ENCODE measurements around the gene ATRN.

Gene ATRN

DNA sequence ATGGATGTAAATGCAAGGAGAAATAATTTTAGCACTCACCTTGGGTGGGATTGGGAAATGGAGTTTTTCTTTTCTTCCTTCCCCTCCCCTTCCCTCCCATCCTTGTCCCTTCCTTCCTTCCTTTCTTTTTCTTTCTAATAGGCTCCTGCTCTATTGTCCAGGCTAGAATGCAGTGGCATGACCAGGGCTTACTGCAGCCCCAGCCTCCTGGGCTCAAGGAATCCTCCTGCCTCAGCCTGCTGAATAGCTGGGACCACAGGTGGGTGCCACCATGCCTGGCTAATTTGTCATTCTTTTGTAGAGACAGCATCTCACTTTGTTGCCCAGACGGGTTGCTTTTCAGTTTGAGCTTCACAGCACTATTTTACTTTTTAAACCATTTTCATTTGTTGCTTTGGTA lies 21.5 kb upstream of the ATRN start:
- Histone ChIP-seq H3K14ac (ENCODE audit: low read length) (no peak overlapping the region), H2BK12ac (ENCODE audit: low read length) (no peak overlapping the region), H3K79me1 (ENCODE audit: low read length) (no peaks in the 10 kb centered on the region), H3K4me1 (ENCODE audit: control insufficient read depth in 1 of 2, insufficient read depth in 2 of 2, low read length in 2 of 2) (no peaks in the 10 kb centered on the region), H3K4me2 (ENCODE audit: low read length) (no peak overlapping the region), H3K4me3 (ENCODE audit: low read depth, low read length) (no peak overlapping the region), H3K27me3 (ENCODE audit: insufficient read depth, low read length) (no peaks in the 10 kb centered on the region), H2BK120ac (ENCODE audit: insufficient read depth, low read length, poor library complexity) (no peak overlapping the region), H2AK5ac (ENCODE audit: low read length) (no peak overlapping the region), H4K91ac (ENCODE audit: low read depth, low read length) (no peak overlapping the region), H3K9ac (ENCODE audit: low read length) (no peak overlapping the region), H2BK5ac (ENCODE audit: low read depth, low read length, poor library complexity) (no peak overlapping the region), H3K4ac (ENCODE audit: low read depth, low read length) (no peak overlapping the region), H3K9me3 (ENCODE audit: insufficient read depth, low read depth, low read length) (no peaks in the 10 kb centered on the region), H3K18ac (ENCODE audit: low read length) (no peak overlapping the region), H4K12ac (ENCODE audit: low read depth, low read length) (no peak overlapping the region), H3K36me3 (ENCODE audit: control insufficient read depth in 1 of 2, insufficient read depth in 2 of 2, low read length in 2 of 2) (no peaks in the 10 kb centered on the region), H3K27ac (ENCODE audit: low read depth, low read length) (no peak overlapping the region), H4K8ac (ENCODE audit: low read depth, low read length) (no peak overlapping the region), H2AFZ (ENCODE audit: insufficient read depth, low read length, poor library complexity) (no peak overlapping the region), H3K79me2 (ENCODE audit: control insufficient read depth, insufficient read depth, low read length, poor library complexity) (no peaks in the 10 kb centered on the region), H3K23ac (ENCODE audit: low read length) (no peak overlapping the region)
- WGBS (ENCODE audit: extremely low coverage, insufficient coverage, insufficient read length): no CpG with 5 or more reads among the region's 1 CpG
- DNase-seq: no peak

DNA sequence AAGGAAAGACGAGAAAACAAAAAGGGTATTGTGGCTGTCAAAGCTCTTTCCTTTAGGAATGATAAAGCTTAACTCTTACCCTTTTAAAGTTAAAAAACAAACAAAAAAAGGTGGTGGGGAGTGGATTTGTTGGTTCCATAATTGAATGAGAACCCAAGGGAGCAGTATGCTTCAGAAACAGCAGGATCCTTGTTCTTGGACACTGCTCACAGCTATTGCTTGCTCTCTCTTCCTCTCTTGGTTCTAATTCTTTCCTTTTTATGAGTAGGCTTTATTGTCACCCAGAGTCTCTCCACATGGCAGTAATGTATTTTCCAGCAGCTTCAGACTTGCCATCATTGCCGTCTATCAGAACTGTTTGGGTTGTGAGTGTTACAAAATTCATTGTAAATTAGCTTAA lies 18.7 kb upstream of the ATRN start:
- H2AFZ ChIP-seq (ENCODE audit: insufficient read depth, low read length, poor library complexity): no peak overlapping the region
- no peak overlapping the region for H3K27ac ChIP-seq (ENCODE audit: low read depth, low read length)
- WGBS (ENCODE audit: extremely low coverage, insufficient coverage, insufficient read length): no CpG with 5 or more reads among the region's 2 CpGs
- H3K9me3 ChIP-seq (ENCODE audit: insufficient read depth, low read depth, low read length): peaks cover 1% of the 10 kb centered on the region
- no peak overlapping the region for H4K91ac ChIP-seq (ENCODE audit: low read depth, low read length)
- no peak overlapping the region for H2BK12ac ChIP-seq (ENCODE audit: low read length)
- no peak overlapping the region for H3K4me3 ChIP-seq (ENCODE audit: low read depth, low read length)
- no peak overlapping the region for H2AK5ac ChIP-seq (ENCODE audit: low read length)
- H3K36me3 ChIP-seq (ENCODE audit: control insufficient read depth in 1 of 2, insufficient read depth in 2 of 2, low read length in 2 of 2): no peaks in the 10 kb centered on the region
- H3K79me2 ChIP-seq (ENCODE audit: control insufficient read depth, insufficient read depth, low read length, poor library complexity): no peaks in the 10 kb centered on the region
- H3K4me1 ChIP-seq (ENCODE audit: control insufficient read depth in 1 of 2, insufficient read depth in 2 of 2, low read length in 2 of 2): no peaks in the 10 kb centered on the region
- no peak overlapping the region for H2BK120ac ChIP-seq (ENCODE audit: insufficient read depth, low read length, poor library complexity)
- no peak overlapping the region for H3K14ac ChIP-seq (ENCODE audit: low read length)
- H3K4me2 ChIP-seq (ENCODE audit: low read length): no peak overlapping the region
- DNase-seq: no peak
- H4K12ac ChIP-seq (ENCODE audit: low read depth, low read length): no peak overlapping the region
- H3K4ac ChIP-seq (ENCODE audit: low read depth, low read length): no peak overlapping the region
- no peak overlapping the region for H3K18ac ChIP-seq (ENCODE audit: low read length)
- no peak overlapping the region for H2BK5ac ChIP-seq (ENCODE audit: low read depth, low read length, poor library complexity)
- no peak overlapping the region for H4K8ac ChIP-seq (ENCODE audit: low read depth, low read length)
- H3K79me1 ChIP-seq (ENCODE audit: low read length): no peaks in the 10 kb centered on the region
- H3K9ac ChIP-seq (ENCODE audit: low read length): no peak overlapping the region
- no peak overlapping the region for H3K23ac ChIP-seq (ENCODE audit: low read length)
- no peaks in the 10 kb centered on the region for H3K27me3 ChIP-seq (ENCODE audit: insufficient read depth, low read length)

DNA sequence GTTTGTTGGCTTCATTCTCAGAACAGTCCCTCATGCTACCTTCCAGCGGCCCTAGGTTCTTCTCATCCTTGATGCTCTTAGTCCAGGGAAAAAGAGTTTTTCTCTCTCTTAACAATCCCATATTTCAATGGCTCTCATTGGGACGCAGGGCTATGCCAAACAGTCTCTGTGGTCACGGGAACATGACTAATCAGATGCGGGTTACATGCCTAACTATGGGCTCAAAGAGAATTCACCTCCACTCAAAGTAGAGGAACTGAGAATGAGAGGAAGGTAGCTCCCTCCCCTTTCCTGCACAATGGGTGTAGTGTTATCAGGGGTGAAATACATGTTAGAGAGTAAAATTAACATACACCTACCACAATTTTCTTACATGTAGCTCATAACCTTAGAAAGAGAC lies 18.1 kb upstream of the ATRN start:
- Histone ChIP-seq H3K4me2 (ENCODE audit: low read length) (no peak overlapping the region), H3K79me2 (ENCODE audit: control insufficient read depth, insufficient read depth, low read length, poor library complexity) (no peaks in the 10 kb centered on the region), H2BK5ac (ENCODE audit: low read depth, low read length, poor library complexity) (no peak overlapping the region), H3K18ac (ENCODE audit: low read length) (no peak overlapping the region), H4K8ac (ENCODE audit: low read depth, low read length) (no peak overlapping the region), H2AFZ (ENCODE audit: insufficient read depth, low read length, poor library complexity) (no peak overlapping the region), H3K27ac (ENCODE audit: low read depth, low read length) (no peak overlapping the region), H2BK120ac (ENCODE audit: insufficient read depth, low read length, poor library complexity) (no peak overlapping the region), H3K14ac (ENCODE audit: low read length) (no peak overlapping the region), H2AK5ac (ENCODE audit: low read length) (no peak overlapping the region), H4K12ac (ENCODE audit: low read depth, low read length) (no peak overlapping the region), H3K36me3 (ENCODE audit: control insufficient read depth in 1 of 2, insufficient read depth in 2 of 2, low read length in 2 of 2) (no peaks in the 10 kb centered on the region), H4K91ac (ENCODE audit: low read depth, low read length) (no peak overlapping the region), H3K23ac (ENCODE audit: low read length) (no peak overlapping the region), H3K9ac (ENCODE audit: low read length) (no peak overlapping the region), H2BK12ac (ENCODE audit: low read length) (no peak overlapping the region), H3K79me1 (ENCODE audit: low read length) (no peaks in the 10 kb centered on the region), H3K4me1 (ENCODE audit: control insufficient read depth in 1 of 2, insufficient read depth in 2 of 2, low read length in 2 of 2) (no peaks in the 10 kb centered on the region), H3K9me3 (ENCODE audit: insufficient read depth, low read depth, low read length) (peaks cover 1% of the 10 kb centered on the region), H3K27me3 (ENCODE audit: insufficient read depth, low read length) (no peaks in the 10 kb centered on the region), H3K4me3 (ENCODE audit: low read depth, low read length) (no peak overlapping the region), H3K4ac (ENCODE audit: low read depth, low read length) (no peak overlapping the region)
- DNase-seq: peak; percentile 58 to 87
- WGBS (ENCODE audit: extremely low coverage, insufficient coverage, insufficient read length): no CpG with 5 or more reads among the region's 4 CpGs

DNA sequence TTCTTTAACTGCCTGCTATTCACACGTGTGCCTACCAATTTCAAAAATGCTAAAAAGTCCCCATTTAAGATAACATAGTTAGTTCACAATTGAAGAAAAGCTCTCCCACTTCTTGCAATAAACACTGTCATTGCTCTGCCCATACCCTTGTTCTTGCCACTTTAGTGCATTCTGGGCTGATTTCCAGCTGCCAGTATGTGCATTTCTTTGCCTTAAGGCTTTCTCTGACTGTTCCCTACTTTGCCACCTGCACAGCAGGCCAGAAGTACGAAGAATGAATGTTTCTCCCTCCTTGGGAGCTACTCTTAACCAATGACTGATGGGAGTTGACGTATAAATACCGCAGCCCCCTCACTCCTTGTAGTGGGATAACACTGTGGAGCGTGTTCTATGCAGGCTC lies 16.0 kb upstream of the ATRN start:
- Histone ChIP-seq H3K4me2 (ENCODE audit: low read length) (no peak overlapping the region), H4K91ac (ENCODE audit: low read depth, low read length) (no peak overlapping the region), H3K9ac (ENCODE audit: low read length) (no peak overlapping the region), H3K23ac (ENCODE audit: low read length) (no peak overlapping the region), H3K18ac (ENCODE audit: low read length) (no peak overlapping the region), H3K27me3 (ENCODE audit: insufficient read depth, low read length) (no peaks in the 10 kb centered on the region), H2BK120ac (ENCODE audit: insufficient read depth, low read length, poor library complexity) (no peak overlapping the region), H2BK5ac (ENCODE audit: low read depth, low read length, poor library complexity) (no peak overlapping the region), H3K79me2 (ENCODE audit: control insufficient read depth, insufficient read depth, low read length, poor library complexity) (no peaks in the 10 kb centered on the region), H2AFZ (ENCODE audit: insufficient read depth, low read length, poor library complexity) (no peak overlapping the region), H4K12ac (ENCODE audit: low read depth, low read length) (no peak overlapping the region), H3K14ac (ENCODE audit: low read length) (no peak overlapping the region), H3K9me3 (ENCODE audit: insufficient read depth, low read depth, low read length) (peaks cover 1% of the 10 kb centered on the region), H3K4me3 (ENCODE audit: low read depth, low read length) (no peak overlapping the region), H3K4me1 (ENCODE audit: control insufficient read depth in 1 of 2, insufficient read depth in 2 of 2, low read length in 2 of 2) (no peaks in the 10 kb centered on the region), H2AK5ac (ENCODE audit: low read length) (no peak overlapping the region), H3K4ac (ENCODE audit: low read depth, low read length) (no peak overlapping the region), H3K79me1 (ENCODE audit: low read length) (no peaks in the 10 kb centered on the region), H4K8ac (ENCODE audit: low read depth, low read length) (no peak overlapping the region), H3K36me3 (ENCODE audit: control insufficient read depth in 1 of 2, insufficient read depth in 2 of 2, low read length in 2 of 2) (no peaks in the 10 kb centered on the region), H2BK12ac (ENCODE audit: low read length) (no peak overlapping the region), H3K27ac (ENCODE audit: low read depth, low read length) (no peak overlapping the region)
- no CpG with 5 or more reads among the region's 5 CpGs for WGBS (ENCODE audit: extremely low coverage, insufficient coverage, insufficient read length)
- no peak for DNase-seq
